Heart right ventricle (tissue), 16 donors: ENCODE results near the gene ITGB6. TPM values are rescaled to one million over a fixed set of nuclear protein-coding genes. Genes with fewer than 3 reads are reported as not detected.

Source experiments
- ATAC-seq, 8 donors: fragments of 200-7000 bp; cut with Tn5 transposase; one replicate each; pipeline ENCODE4 v1.9.1; 2020; ENCODE audit warnings: mild to moderate bottlenecking in 8 of 8, moderate library complexity in 8 of 8, moderate number of reproducible peaks in 1 of 8
- DNase-seq, 2 donors: peaks; one replicate each; pipeline ENCODE4 v3.0.0-alpha.2; 2020
- H3K27ac ChIP-seq, 10 donors: fragments of 200-600 bp; sonication (generic) in 2 of 10; one replicate each; pipeline versions ENCODE4 v1.5.0 to v1.8.0; 2020 to 2022; ENCODE audit warnings: mild to moderate bottlenecking in 3 of 10
- H3K27me3 ChIP-seq, 7 donors: fragments of 200-600 bp; one replicate each; pipeline ENCODE4 v1.8.0; 2021 to 2022; ENCODE audit warnings: mild to moderate bottlenecking in 2 of 7
- H3K36me3 ChIP-seq, 9 donors: fragments of 200-600 bp; sonication (generic) in 1 of 9; one replicate each; pipeline versions ENCODE4 v1.5.0 to v1.8.0; 2020 to 2022; ENCODE audit warnings: mild to moderate bottlenecking in 2 of 9
- H3K4me1 ChIP-seq, 9 donors: fragments of 200-600 bp; sonication (generic) in 1 of 9; one replicate each; pipeline versions ENCODE4 v1.5.0 to v1.8.0; 2020 to 2022; ENCODE audit warnings: mild to moderate bottlenecking in 4 of 9
- H3K4me3 ChIP-seq, 10 donors: fragments of 200-600 bp; sonication (generic) in 2 of 10; one replicate each; pipeline versions ENCODE4 v1.5.0 to v1.8.0; 2020 to 2022; ENCODE audit warnings: mild to moderate bottlenecking in 7 of 10, moderate library complexity in 2 of 10
- H3K9me3 ChIP-seq, 11 donors: fragments of 200-600 bp in 10 of 11; sonication (generic) in 2 of 11; one replicate each; pipeline versions ENCODE4 v1.5.0 to v1.8.0; 2013 to 2022; ENCODE audit warnings: mild to moderate bottlenecking in 2 of 11, control low read depth in 1 of 11, moderate library complexity in 1 of 11
- CTCF ChIP-seq, 9 donors: fragments of 200-600 bp; sonication (generic) in 2 of 9; IDR thresholded peaks; one replicate each; pipeline versions ENCODE4 v1.5.0 to v1.8.0; 2021 to 2022; ENCODE audit warnings: antibody characterized with exemption in 9 of 9, mild to moderate bottlenecking in 5 of 9, moderate library complexity in 1 of 9
- WGBS, 2 donors: extraction: QIAGEN DNeasy Blood & Tissue Kit; methylation state at CpG; one replicate each; pipeline ENCODE4 v1.1.7; 2013; ENCODE audit warnings: inconsistent platforms in 1 of 2; 5-methylcytosine and 5-hydroxymethylcytosine counted together
- intact Hi-C, 10 donors: fragments of 100-400 bp; cut with DNase I; formaldehyde crosslinking; loops; one replicate each; pipeline versions ENCODE4 v1.11.1 to v1.14.2; 2022
- polyA plus RNA-seq, 2 donors: library from polyadenylated mRNA; stranded (reverse); fragments of 200-250 nt; gene quantifications; one replicate each; pipeline ENCODE4 v1.2.3, GENCODE V29; 2013
- total RNA-seq, 10 donors: library from RNA; stranded (reverse); fragmentation: NEBNext Ultra II Directional in 3 of 10; extraction: Animal tissue kit (Norgen Biotek cat#: 25700) in 3 of 10; gene quantifications; one replicate each; pipeline versions ENCODE4 v1.2.1 to v1.2.4, GENCODE V29; 2021 to 2023
- donor health status: Arrhythmogenic right ventricular cardiomyopathy.
- donor health status: ischemic (EF 13 %, LVEDD 7.1; RV severe dilation, severe dysfunction).
- donor health status: healthy with polysubstance abuse.
- donor health status: DM: no; HTN: yes; CAD: no.
- donor health status: DM: no; HTN: no; CAD: no.
- donor health status: ischemic (EF 25% LVEDD 6.9; RV normal size, moderate dysfunction).
- donor health status: ischemic (EF 25% LVEDD 5.7; RV mildly dilated, moderate dysfunction).
- donor health status: healthy.
- donor health status: DM: yes; HTN: yes; CAD: no.
- donor health status: Ischemic cardiomyopathy.
- donor health status: ischemic (EF 35%, LVEDD 5.7; RV mildly dilated, moderate dysfunction).
- donor health status: nonischemic (EF 11% LVEDD 7.7; RV severe dilation, severe dysfunction).
- donor health status: DM: yes; HTN: yes; CAD: no.
- donor health status: PGD.
- donor health status: ischemic (EF 29% LVEDD 5.4; RV normal size, mild dysfunction).
- donor health status: nonischemic (EF 23%, LVEDD 6.1; RV moderate dilation, normal function).

Gene ITGB6
- total and polyA plus RNA-seq, 12 donors, result 0.09 to 3.5 (median 1.2) TPM

DNA sequence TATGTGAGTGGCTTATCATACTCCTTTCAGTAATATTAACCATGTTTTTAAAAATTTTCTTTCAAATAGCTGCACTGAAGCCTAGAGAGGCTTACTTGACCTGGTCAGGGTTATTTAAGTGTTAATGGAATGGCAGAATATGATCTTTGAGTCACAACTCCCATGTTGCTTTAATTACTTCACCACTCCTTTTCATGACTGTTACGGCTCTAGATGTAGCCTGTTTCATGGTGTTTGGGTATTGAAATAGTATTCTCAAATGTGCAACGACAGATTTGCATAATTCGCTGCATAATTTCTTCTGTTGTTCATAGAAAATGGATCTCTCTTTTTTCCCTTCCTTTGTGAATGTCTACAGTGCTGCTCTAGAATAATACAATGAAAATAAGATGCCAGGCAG lies 86.1 kb downstream of the ITGB6 start:
- no peak overlapping the region for H3K4me3 ChIP-seq
- ATAC-seq (no peak), DNase-seq (no peak)
- H3K27me3 ChIP-seq, result no peaks in the 10 kb centered on the region
- H3K4me1 ChIP-seq, result peaks cover 0 to 4% (median 0%) of the 10 kb centered on the region in 9 donors
- TF ChIP-seq CTCF (IDR thresholded peaks at IDR 0.05), result no peak
- no peaks in the 10 kb centered on the region for H3K9me3 ChIP-seq
- no peaks in the 10 kb centered on the region for H3K36me3 ChIP-seq
- 85 to 89% methylated on average over 3 of the region's 3 CpGs for WGBS, 2 donors
- H3K27ac ChIP-seq, result no peak overlapping the region
- intact Hi-C loops, result loop anchor here in 6 of 10 donors (5.0 to 10.0 kb wide), 6 partner anchors 151 to 951 kb away; no protein-coding TSS in a partner anchor

DNA sequence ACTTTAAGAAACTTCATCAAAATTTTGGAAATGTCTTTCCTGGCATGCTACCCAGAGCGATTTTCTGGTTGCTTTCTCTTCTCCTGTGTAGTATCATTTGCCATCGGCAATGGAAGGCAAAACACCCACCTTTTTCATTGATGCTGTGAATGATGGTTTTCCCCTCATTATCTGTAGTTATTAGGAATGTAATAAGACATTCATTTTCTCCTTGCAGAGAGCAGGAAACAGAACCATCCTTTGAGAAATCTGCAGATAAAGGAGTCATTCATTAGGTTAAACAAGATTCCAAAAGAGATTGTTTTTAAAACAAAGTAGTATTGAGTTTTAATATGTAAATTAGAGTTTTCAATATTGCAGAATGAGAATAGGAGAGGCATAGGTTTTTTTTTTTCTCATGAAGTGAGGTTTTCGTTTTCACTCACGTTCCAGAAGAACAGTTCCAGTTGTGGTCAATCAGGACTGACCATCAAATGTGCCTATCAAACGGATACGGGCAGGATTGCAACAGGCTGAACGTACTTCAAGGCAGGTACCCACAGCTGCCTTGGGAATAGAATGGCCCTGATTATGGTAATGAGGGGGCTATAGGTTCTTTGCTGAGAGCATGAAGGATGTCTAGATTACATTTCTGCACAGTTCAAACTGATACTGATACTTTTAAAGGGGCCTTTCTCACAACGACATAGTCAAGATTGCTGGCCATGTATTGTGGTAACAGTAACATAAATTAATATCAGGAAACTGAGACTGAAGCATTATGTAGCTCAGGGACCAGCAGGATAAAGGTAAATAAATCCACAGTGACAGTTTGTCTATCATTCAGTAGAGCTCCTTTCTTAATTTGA lies 87.9 kb downstream of the ITGB6 start:
- Histone ChIP-seq H3K27me3 (no peaks in the 10 kb centered on the region), H3K4me3 (no peak overlapping the region), H3K9me3 (no peaks in the 10 kb centered on the region), H3K4me1 (peaks cover 0 to 4% (median 0%) of the 10 kb centered on the region in 9 donors), H3K27ac (no peak overlapping the region), H3K36me3 (no peaks in the 10 kb centered on the region)
- DNase-seq, result no peak
- no peak for ATAC-seq
- 84 to 87% methylated on average over 8 of the region's 8 CpGs for WGBS, 2 donors
- intact Hi-C loops, result loop anchor here in 7 of 10 donors (2.0 to 10.0 kb wide), 7 partner anchors 153 to 953 kb away; no protein-coding TSS in a partner anchor
- no peak for TF ChIP-seq CTCF (IDR thresholded peaks at IDR 0.05)

DNA sequence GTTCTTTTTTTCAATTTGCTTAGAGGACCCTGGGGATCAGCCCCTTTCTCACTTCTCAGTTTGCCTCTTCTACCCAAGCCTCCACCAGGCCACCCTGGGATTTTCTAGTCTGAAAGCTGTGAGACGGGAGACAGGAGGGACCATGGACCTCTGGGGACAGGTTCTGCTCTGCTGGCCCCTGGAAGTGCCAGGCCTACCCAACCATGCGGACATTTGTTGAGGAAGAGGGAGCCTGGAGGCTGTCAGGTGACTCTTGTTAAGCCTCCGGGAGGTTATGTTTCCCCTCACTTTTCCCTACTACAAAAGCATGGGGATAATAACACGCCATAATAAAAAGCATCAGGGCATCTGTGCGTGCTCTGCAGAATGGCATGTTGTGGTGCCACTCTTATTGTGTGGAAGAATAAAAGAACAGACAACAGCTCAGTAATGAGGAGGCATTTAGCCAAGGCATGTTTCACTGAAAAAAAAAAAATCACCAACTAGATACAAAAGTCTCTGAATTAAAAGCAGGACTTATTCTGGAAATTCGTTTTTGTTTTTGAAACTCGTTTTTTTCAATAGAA lies 89.3 kb downstream of the ITGB6 start:
- H3K27ac ChIP-seq, result no peak overlapping the region
- 86 to 91% methylated on average over 7 of the region's 7 CpGs for WGBS, 2 donors
- intact Hi-C loops, result loop anchor here in 7 of 10 donors (1.0 to 10.0 kb wide), 8 partner anchors 154 to 954 kb away; no protein-coding TSS in a partner anchor

More for the DNA sequence above, 89.3 kb downstream of the ITGB6 start:
- Histone ChIP-seq H3K4me3 (no peak overlapping the region), H3K4me1 (peaks cover 0 to 4% (median 0%) of the 10 kb centered on the region in 9 donors), H3K27me3 (no peaks in the 10 kb centered on the region), H3K36me3 (no peaks in the 10 kb centered on the region), H3K9me3 (no peaks in the 10 kb centered on the region)
- no peak for TF ChIP-seq CTCF (IDR thresholded peaks at IDR 0.05)
- no peak for ATAC-seq
- no peak for DNase-seq
